GM23338 (cell line): Measurements from ENCODE around the gene SDC1. TPM values are rescaled to one million over a fixed set of nuclear protein-coding genes. Genes with fewer than 3 reads are reported as not detected.

Source experiments
- ATAC-seq: fragments of 200-7000 bp; cut with Tn5 transposase; 3 replicates; pipeline ENCODE4 v1.9.1; 2020
- DNase-seq: peaks from one replicate; pipeline ENCODE4 v3.0.0-alpha.2; 2015; ENCODE audit warnings: low spot score
- H2AFZ ChIP-seq: fragments of 200-600 bp; sonication (generic); 2 replicates; pipeline ENCODE4 v1.8.0; 2016; ENCODE audit warnings: antibody characterized with exemption, mild to moderate bottlenecking, moderate library complexity
- H3F3A ChIP-seq: fragments of 200-600 bp; sonication (generic); replicated peaks from 2 replicates; pipeline ENCODE4 v1.8.0; 2017; ENCODE audit warnings: antibody characterized with exemption, mixed run types, low read depth
- H3K27ac ChIP-seq: fragments of 200-600 bp; sonication (generic); 2 replicates; pipeline ENCODE4 v1.6.1; 2016; ENCODE audit warnings: low read depth
- H3K27me3 ChIP-seq: fragments of 200-600 bp; sonication (generic); 2 replicates; pipeline ENCODE4 v1.8.0; 2016; ENCODE audit warnings: mild to moderate bottlenecking, mixed run types, moderate library complexity; ENCODE audit not compliant: insufficient read depth
- H3K36me3 ChIP-seq: fragments of 200-600 bp; sonication (generic); 2 replicates; pipeline ENCODE4 v1.8.0; 2016; ENCODE audit warnings: mild to moderate bottlenecking; ENCODE audit not compliant: insufficient read depth
- H3K4me1 ChIP-seq: fragments of 200-600 bp; sonication (generic); 2 replicates; pipeline ENCODE4 v1.8.0; 2016; ENCODE audit warnings: mild to moderate bottlenecking, moderate library complexity; ENCODE audit not compliant: insufficient read depth
- H3K4me2 ChIP-seq: fragments of 200-600 bp; sonication (generic); 2 replicates; pipeline ENCODE4 v1.7.1; 2017; ENCODE audit warnings: mixed run types
- H3K4me3 ChIP-seq: fragments of 200-600 bp; sonication (generic); 2 replicates; pipeline ENCODE4 v1.6.1; 2016; ENCODE audit warnings: mixed run types
- H3K79me2 ChIP-seq: fragments of 200-600 bp; sonication (generic); replicated peaks from 2 replicates; pipeline ENCODE4 v1.8.0; 2017; ENCODE audit warnings: mild to moderate bottlenecking; ENCODE audit not compliant: insufficient read depth
- H3K9me2 ChIP-seq: fragments of 200-600 bp; sonication (generic); 2 replicates; pipeline ENCODE4 v1.8.0; 2017; ENCODE audit not compliant: insufficient read depth
- H4K20me1 ChIP-seq: fragments of 200-600 bp; sonication (generic); replicated peaks from 2 replicates; pipeline ENCODE4 v1.8.0; 2017; ENCODE audit warnings: mild to moderate bottlenecking; ENCODE audit not compliant: insufficient read depth
- H3K27ac Mint-ChIP-seq: 2 replicates; pipeline ENCODE4 v1.8.0; 2020; ENCODE audit warnings: inconsistent platforms, mild to moderate bottlenecking, moderate library complexity, mixed read lengths
- H3K27me3 Mint-ChIP-seq: 3 replicates; pipeline ENCODE4 v1.8.0; 2022; ENCODE audit warnings: low read depth, mild to moderate bottlenecking, moderate library complexity, mixed read lengths, inconsistent platforms; ENCODE audit not compliant: insufficient read depth, poor library complexity
- H3K36me3 Mint-ChIP-seq: 3 replicates; pipeline ENCODE4 v1.8.0; 2021; ENCODE audit warnings: low read depth, mild to moderate bottlenecking, inconsistent platforms, moderate library complexity, mixed read lengths
- H3K4me1 Mint-ChIP-seq: 3 replicates; pipeline ENCODE4 v1.8.0; 2020; ENCODE audit warnings: mild to moderate bottlenecking, inconsistent platforms, mixed read lengths
- H3K4me3 Mint-ChIP-seq: 3 replicates; pipeline ENCODE4 v1.8.0; 2021; ENCODE audit warnings: moderate library complexity, mild to moderate bottlenecking, inconsistent platforms, mixed read lengths
- H3K9me3 Mint-ChIP-seq: 3 replicates; pipeline ENCODE4 v1.8.0; 2020; ENCODE audit warnings: moderate library complexity, mild to moderate bottlenecking, inconsistent platforms, mixed read lengths
- JUNB ChIP-seq: IDR thresholded peaks from one replicate; pipeline ENCODE4 v1.6.1; 2016; ENCODE audit warnings: antibody characterized with exemption; ENCODE audit not compliant: unreplicated experiment
- NANOG ChIP-seq: IDR thresholded peaks from 2 replicates; pipeline ENCODE4 v1.6.1; 2016; ENCODE audit warnings: antibody characterized with exemption, borderline replicate concordance
- POLR2AphosphoS5 ChIP-seq: IDR thresholded peaks from 2 replicates; pipeline ENCODE4 v1.6.1; 2016; ENCODE audit warnings: antibody characterized with exemption, low read depth
- STAT1 ChIP-seq: IDR thresholded peaks from one replicate; pipeline ENCODE4 v1.6.1; 2016; ENCODE audit warnings: antibody characterized with exemption; ENCODE audit not compliant: unreplicated experiment
- polyA plus RNA-seq: library from polyadenylated mRNA; unstranded; fragments of >200 nt; fragmentation: Nextera tagmentation; extraction: Ambion mirVana; gene quantifications from 2 replicates; pipeline ENCODE4 v1.2.1, GENCODE V29; 2016
- total RNA-seq: library from RNA; depleted of rRNA; stranded (reverse); fragments of >200 nt; shearing (Covaris generic); gene quantifications from 2 replicates; pipeline ENCODE4 v1.2.3, GENCODE V29; 2014
- TF ChIP-seq, protein P1 (sequence below): fragments of 250-450 bp; sonication (Bioruptor Pico); IDR thresholded peaks from 2 replicates; pipeline ENCODE4 v1.5.0; 2020; ENCODE audit warnings: mild to moderate bottlenecking, moderate library complexity
- TF ChIP-seq, protein P2 (sequence below): IDR thresholded peaks from 2 replicates; pipeline ENCODE4 v1.6.1; 2016; ENCODE audit warnings: antibody characterized with exemption

Gene SDC1
- total and polyA plus RNA-seq, 2 experiments from 2014 or later = 16.6 to 43.0 TPM

DNA sequence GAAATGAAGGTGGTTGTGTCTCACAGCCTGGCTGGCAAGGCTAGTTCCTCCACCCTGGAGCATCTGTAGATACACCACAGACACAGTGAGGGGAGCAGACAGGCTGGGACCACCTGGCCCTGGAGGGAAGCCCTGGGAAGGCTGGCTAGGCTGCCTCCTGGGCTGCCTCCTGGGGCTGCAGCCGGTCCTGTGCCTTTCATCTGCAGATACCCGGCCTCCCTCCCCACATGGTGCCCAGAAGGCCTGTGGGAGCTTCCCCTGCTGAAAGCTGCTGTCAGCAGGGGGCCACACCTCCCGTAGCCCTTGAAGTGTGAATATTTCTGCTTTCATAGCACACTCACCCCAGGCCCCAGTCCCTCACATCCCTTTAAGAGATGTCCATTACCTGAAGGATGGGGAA lies 37.6 kb downstream of the SDC1 start:
- Mint-ChIP-seq H3K9me3 (no peaks in the 10 kb centered on the region), H3K4me3 (no peak overlapping the region), H3K4me1 (peaks cover 51% of the 10 kb centered on the region), H3K27me3 (peaks cover 6% of the 10 kb centered on the region), H3K27ac (no peak overlapping the region), H3K36me3 (no peaks in the 10 kb centered on the region)
- no peak for DNase-seq
- no peak overlapping the region for H3K4me3 ChIP-seq
- no peaks in the 10 kb centered on the region for H4K20me1 ChIP-seq
- no peak overlapping the region for H2AFZ ChIP-seq
- H3K36me3 ChIP-seq = no peaks in the 10 kb centered on the region
- TF ChIP-seq STAT1 (no peak), JUNB (no peak), POLR2AphosphoS5 (no peak), NANOG (no peak)
- TF ChIP-seq, protein P1, sequence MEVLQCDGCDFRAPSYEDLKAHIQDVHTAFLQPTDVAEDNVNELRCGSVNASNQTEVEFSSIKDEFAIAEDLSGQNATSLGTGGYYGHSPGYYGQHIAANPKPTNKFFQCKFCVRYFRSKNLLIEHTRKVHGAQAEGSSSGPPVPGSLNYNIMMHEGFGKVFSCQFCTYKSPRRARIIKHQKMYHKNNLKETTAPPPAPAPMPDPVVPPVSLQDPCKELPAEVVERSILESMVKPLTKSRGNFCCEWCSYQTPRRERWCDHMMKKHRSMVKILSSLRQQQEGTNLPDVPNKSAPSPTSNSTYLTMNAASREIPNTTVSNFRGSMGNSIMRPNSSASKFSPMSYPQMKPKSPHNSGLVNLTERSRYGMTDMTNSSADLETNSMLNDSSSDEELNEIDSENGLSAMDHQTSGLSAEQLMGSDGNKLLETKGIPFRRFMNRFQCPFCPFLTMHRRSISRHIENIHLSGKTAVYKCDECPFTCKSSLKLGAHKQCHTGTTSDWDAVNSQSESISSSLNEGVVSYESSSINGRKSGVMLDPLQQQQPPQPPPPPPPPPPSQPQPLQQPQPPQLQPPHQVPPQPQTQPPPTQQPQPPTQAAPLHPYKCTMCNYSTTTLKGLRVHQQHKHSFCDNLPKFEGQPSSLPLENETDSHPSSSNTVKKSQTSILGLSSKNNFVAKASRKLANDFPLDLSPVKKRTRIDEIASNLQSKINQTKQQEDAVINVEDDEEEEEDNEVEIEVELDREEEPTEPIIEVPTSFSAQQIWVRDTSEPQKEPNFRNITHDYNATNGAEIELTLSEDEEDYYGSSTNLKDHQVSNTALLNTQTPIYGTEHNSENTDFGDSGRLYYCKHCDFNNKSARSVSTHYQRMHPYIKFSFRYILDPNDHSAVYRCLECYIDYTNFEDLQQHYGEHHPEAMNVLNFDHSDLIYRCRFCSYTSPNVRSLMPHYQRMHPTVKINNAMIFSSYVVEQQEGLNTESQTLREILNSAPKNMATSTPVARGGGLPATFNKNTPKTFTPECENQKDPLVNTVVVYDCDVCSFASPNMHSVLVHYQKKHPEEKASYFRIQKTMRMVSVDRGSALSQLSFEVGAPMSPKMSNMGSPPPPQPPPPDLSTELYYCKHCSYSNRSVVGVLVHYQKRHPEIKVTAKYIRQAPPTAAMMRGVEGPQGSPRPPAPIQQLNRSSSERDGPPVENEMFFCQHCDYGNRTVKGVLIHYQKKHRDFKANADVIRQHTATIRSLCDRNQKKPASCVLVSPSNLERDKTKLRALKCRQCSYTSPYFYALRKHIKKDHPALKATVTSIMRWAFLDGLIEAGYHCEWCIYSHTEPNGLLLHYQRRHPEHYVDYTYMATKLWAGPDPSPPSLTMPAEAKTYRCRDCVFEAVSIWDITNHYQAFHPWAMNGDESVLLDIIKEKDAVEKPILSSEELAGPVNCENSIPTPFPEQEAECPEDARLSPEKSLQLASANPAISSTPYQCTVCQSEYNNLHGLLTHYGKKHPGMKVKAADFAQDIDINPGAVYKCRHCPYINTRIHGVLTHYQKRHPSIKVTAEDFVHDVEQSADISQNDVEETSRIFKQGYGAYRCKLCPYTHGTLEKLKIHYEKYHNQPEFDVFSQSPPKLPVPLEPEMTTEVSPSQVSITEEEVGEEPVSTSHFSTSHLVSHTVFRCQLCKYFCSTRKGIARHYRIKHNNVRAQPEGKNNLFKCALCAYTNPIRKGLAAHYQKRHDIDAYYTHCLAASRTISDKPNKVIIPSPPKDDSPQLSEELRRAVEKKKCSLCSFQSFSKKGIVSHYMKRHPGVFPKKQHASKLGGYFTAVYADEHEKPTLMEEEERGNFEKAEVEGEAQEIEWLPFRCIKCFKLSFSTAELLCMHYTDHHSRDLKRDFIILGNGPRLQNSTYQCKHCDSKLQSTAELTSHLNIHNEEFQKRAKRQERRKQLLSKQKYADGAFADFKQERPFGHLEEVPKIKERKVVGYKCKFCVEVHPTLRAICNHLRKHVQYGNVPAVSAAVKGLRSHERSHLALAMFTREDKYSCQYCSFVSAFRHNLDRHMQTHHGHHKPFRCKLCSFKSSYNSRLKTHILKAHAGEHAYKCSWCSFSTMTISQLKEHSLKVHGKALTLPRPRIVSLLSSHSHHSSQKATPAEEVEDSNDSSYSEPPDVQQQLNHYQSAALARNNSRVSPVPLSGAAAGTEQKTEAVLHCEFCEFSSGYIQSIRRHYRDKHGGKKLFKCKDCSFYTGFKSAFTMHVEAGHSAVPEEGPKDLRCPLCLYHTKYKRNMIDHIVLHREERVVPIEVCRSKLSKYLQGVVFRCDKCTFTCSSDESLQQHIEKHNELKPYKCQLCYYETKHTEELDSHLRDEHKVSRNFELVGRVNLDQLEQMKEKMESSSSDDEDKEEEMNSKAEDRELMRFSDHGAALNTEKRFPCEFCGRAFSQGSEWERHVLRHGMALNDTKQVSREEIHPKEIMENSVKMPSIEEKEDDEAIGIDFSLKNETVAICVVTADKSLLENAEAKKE (CRISPR knock-in tag) = no peak
- TF ChIP-seq, protein P2, sequence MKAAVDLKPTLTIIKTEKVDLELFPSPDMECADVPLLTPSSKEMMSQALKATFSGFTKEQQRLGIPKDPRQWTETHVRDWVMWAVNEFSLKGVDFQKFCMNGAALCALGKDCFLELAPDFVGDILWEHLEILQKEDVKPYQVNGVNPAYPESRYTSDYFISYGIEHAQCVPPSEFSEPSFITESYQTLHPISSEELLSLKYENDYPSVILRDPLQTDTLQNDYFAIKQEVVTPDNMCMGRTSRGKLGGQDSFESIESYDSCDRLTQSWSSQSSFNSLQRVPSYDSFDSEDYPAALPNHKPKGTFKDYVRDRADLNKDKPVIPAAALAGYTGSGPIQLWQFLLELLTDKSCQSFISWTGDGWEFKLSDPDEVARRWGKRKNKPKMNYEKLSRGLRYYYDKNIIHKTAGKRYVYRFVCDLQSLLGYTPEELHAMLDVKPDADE = no peak
- no peak overlapping the region for H3K4me2 ChIP-seq
- H3F3A ChIP-seq = 0 out of 2 replicates have a peak, but pooled peaks cover 6% of the 10 kb centered on the region
- no peaks in the 10 kb centered on the region for H3K9me2 ChIP-seq
- ATAC-seq = no peak
- H3K27me3 ChIP-seq = no peaks in the 10 kb centered on the region
- peaks cover 14% of the 10 kb centered on the region; the same call in 1 of the 2 replicates for H3K4me1 ChIP-seq
- no peaks in the 10 kb centered on the region for H3K79me2 ChIP-seq
- no peak overlapping the region for H3K27ac ChIP-seq

DNA sequence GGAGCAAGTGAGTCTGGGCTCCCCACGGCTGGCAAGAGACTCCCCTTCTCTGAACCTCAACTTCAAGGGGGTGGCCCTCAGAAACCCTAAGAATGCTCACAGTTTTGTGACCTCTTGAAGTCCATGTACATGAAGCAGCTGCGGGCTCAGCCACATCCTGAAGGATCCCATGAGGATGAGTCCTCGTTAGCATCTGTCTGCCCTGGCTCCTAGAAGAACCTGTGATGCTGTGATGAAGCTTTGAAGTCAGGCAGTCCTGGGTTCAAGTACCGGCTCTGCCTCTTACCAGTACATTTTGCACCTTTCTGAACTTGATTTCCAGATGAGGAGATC lies 38.1 kb downstream of the SDC1 start:
- Histone ChIP-seq H3K4me3 (no peak overlapping the region), H3K9me2 (no peaks in the 10 kb centered on the region), H3K4me2 (no peak overlapping the region), H3K36me3 (no peaks in the 10 kb centered on the region), H3K4me1 (peaks cover 14% of the 10 kb centered on the region; the same call in 1 of the 2 replicates), H3K27ac (no peak overlapping the region), H3K79me2 (no peaks in the 10 kb centered on the region), H2AFZ (peak overlapping the region; percentile 63), H4K20me1 (no peaks in the 10 kb centered on the region), H3F3A (0 out of 2 replicates have a peak, but pooled peaks cover 6% of the 10 kb centered on the region), H3K27me3 (no peaks in the 10 kb centered on the region)
- DNase-seq (no peak), ATAC-seq (no peak)
- no peak overlapping the region for H3K4me3 Mint-ChIP-seq
- H3K27me3 Mint-ChIP-seq = peaks cover 6% of the 10 kb centered on the region
- no peaks in the 10 kb centered on the region for H3K36me3 Mint-ChIP-seq
- H3K27ac Mint-ChIP-seq = no peak overlapping the region
- peaks cover 51% of the 10 kb centered on the region for H3K4me1 Mint-ChIP-seq
- H3K9me3 Mint-ChIP-seq = no peaks in the 10 kb centered on the region
- no peak for TF ChIP-seq STAT1
- TF ChIP-seq, protein P1 (CRISPR knock-in tag) = no peak
